ENCODE results near the gene OTUD7B. TPM values are rescaled to one million over a fixed set of nuclear protein-coding genes. Genes with fewer than 3 reads are reported as not detected.
A peak's percentile ranks its signal among the peaks of the same experiment; 100 is the strongest.

Gene OTUD7B
- total and polyA plus RNA-seq, 2 of the 8 experiments (the other 6 are each of a cell fraction or from before 2014, with no cell fraction given), result 4.2 to 21.5 TPM

DNA sequence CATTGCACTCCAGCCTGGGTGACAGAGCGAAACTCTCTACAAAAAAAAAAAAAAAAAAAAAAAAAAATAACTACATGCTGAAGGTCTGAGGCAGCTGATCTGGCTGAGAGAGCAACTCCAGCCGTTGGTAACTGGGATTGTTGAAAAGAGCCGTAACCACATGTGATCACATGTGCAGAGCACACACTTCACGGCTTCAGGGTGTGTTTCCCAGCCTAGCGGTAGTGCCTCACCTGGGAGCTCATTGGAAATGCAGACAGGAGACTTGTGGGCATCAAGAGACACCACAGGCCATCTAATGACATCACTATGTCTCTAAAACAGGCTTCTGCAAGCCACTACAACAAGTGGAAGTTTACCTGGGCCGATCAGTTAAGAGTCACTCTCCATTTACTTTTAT, 11.8 kb upstream of the OTUD7B start:
- DNase-seq (ENCODE audit: low read depth in 1 of 2, low spot score in 2 of 2), result no peak
- TF ChIP-seq, protein P1, sequence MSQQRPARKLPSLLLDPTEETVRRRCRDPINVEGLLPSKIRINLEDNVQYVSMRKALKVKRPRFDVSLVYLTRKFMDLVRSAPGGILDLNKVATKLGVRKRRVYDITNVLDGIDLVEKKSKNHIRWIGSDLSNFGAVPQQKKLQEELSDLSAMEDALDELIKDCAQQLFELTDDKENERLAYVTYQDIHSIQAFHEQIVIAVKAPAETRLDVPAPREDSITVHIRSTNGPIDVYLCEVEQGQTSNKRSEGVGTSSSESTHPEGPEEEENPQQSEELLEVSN (IDR thresholded peaks at IDR 0.05), result no peak
- no peak for TF ChIP-seq POLR2A (IDR thresholded peaks at IDR 0.05; ENCODE audit: control extremely low read depth in 1 of 2, low read depth in 2 of 2, low read length in 2 of 2)
- TF ChIP-seq RAD21 (IDR thresholded peaks at IDR 0.05 in 1 of 2, conservative IDR thresholded peaks at IDR 0.05 in 1 of 2; ENCODE audit: low read depth in 2 of 2, low read length in 2 of 2), result 0 out of 4 replicates have a peak, but pooled peaks of 1 of the 2 experiments have one; percentile 4
- TF ChIP-seq, protein P2, sequence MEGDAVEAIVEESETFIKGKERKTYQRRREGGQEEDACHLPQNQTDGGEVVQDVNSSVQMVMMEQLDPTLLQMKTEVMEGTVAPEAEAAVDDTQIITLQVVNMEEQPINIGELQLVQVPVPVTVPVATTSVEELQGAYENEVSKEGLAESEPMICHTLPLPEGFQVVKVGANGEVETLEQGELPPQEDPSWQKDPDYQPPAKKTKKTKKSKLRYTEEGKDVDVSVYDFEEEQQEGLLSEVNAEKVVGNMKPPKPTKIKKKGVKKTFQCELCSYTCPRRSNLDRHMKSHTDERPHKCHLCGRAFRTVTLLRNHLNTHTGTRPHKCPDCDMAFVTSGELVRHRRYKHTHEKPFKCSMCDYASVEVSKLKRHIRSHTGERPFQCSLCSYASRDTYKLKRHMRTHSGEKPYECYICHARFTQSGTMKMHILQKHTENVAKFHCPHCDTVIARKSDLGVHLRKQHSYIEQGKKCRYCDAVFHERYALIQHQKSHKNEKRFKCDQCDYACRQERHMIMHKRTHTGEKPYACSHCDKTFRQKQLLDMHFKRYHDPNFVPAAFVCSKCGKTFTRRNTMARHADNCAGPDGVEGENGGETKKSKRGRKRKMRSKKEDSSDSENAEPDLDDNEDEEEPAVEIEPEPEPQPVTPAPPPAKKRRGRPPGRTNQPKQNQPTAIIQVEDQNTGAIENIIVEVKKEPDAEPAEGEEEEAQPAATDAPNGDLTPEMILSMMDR (IDR thresholded peaks at IDR 0.05; ENCODE audit: control extremely low read depth in 1 of 3, insufficient read depth in 1 of 3, low read depth in 1 of 3, low read length in 3 of 3), result peak in 1 of 3 experiments; percentile 23; a peak in 1 of 4 replicates

More for the DNA sequence above, 11.8 kb upstream of the OTUD7B start:
- no peaks in the 10 kb centered on the region for H3K9me3 ChIP-seq (ENCODE audit: insufficient read depth in 2 of 2, low read depth in 1 of 2, low read length in 1 of 2)
- no peak overlapping the region for H2BK15ac ChIP-seq (ENCODE audit: low read length)
- H3K4me2 ChIP-seq (ENCODE audit: insufficient read depth in 1 of 2, low read depth in 2 of 2, low read length in 2 of 2), result no peak overlapping the region
- no peak overlapping the region for H2BK120ac ChIP-seq (replicated peaks; ENCODE audit: low read depth, low read length)
- no peak overlapping the region for H2AK5ac ChIP-seq (ENCODE audit: low read depth, low read length)
- CTCF ChIA-PET (ENCODE audit: partially characterized antibody), result interaction anchor here (0.7 to 1.2 kb wide), 3 partner anchors 21 to 146 kb away, joined by 3 to 4 read pairs (median 3); no protein-coding TSS in a partner anchor
- no peak overlapping the region for H3K56ac ChIP-seq (replicated peaks; ENCODE audit: insufficient read length, low read depth, low read length)
- no peak overlapping the region for H4K91ac ChIP-seq (replicated peaks; ENCODE audit: insufficient read length, low read length)
- H3K27ac ChIP-seq (ENCODE audit: low read depth, low read length), result no peak overlapping the region
- no peak overlapping the region for H2BK12ac ChIP-seq (ENCODE audit: low read depth, low read length)
- 89% methylated on average over 5 of the region's 6 CpGs; no CpG with 5 or more reads in 1 of the 2 experiments for WGBS, 2 experiments (ENCODE audit: extremely low coverage in 1 of 2, insufficient coverage in 1 of 2, insufficient read length in 1 of 2, insufficient replicate concordance in 2 of 2, low coverage in 1 of 2, low lambda C conversion rate in 2 of 2, missing lambda C conversion rate in 1 of 2)
- H2BK5ac ChIP-seq (ENCODE audit: low read depth, low read length), result no peak overlapping the region
- no peak overlapping the region for H2BK20ac ChIP-seq (ENCODE audit: low read length)
- FAIRE-seq, result no peak
- no peak overlapping the region for H4K8ac ChIP-seq (ENCODE audit: extremely low read depth, insufficient read depth, low read length)
- POLR2A ChIA-PET (ENCODE audit: partially characterized antibody), result interaction anchor here (4.5 kb wide), 1 partner anchor 11 kb away, joined by 21 read pairs; the partner anchor contains the start of gene OTUD7B
- H3K36me3 ChIP-seq (ENCODE audit: control insufficient read depth in 2 of 4, insufficient read depth in 4 of 4, low read length in 3 of 4), result no peaks in the 10 kb centered on the region
- no peak overlapping the region for H4K5ac ChIP-seq (ENCODE audit: insufficient read length, low read depth, low read length)
- no peaks in the 10 kb centered on the region for H3K79me2 ChIP-seq (ENCODE audit: control insufficient read depth in 1 of 2, insufficient read depth in 2 of 2, low read length in 2 of 2)
- no peak overlapping the region for H3K14ac ChIP-seq (ENCODE audit: insufficient read length)
- H3K23me2 ChIP-seq (ENCODE audit: low read depth, low read length), result no peaks in the 10 kb centered on the region
- no peak overlapping the region for H2AFZ ChIP-seq (ENCODE audit: low read length)
- no peaks in the 10 kb centered on the region; a peak in 1 of 7 replicates for H3K4me1 ChIP-seq (replicated peaks in 1 of 4; ENCODE audit: control insufficient read depth in 3 of 4, insufficient read depth in 4 of 4, low read length in 3 of 4)
- no peaks in the 10 kb centered on the region for H4K20me1 ChIP-seq (replicated peaks in 1 of 2; ENCODE audit: control insufficient read depth in 1 of 2, insufficient read depth in 2 of 2, low read length in 2 of 2)
- no peaks in the 10 kb centered on the region for H3K27me3 ChIP-seq (replicated peaks in 1 of 4; ENCODE audit: control insufficient read depth in 3 of 4, extremely low read depth in 1 of 4, insufficient read depth in 3 of 4, low read length in 3 of 4)
- H3K9ac ChIP-seq (replicated peaks in 1 of 4; ENCODE audit: extremely low read depth in 1 of 4, low read depth in 3 of 4, low read length in 3 of 4), result no peak overlapping the region
- no peak overlapping the region for H3K4ac ChIP-seq (replicated peaks; ENCODE audit: insufficient read length, low read depth, low read length)
- no peak overlapping the region for H3K4me3 ChIP-seq (ENCODE audit: extremely low read depth in 1 of 4, insufficient read depth in 2 of 4, low read depth in 3 of 4, low read length in 4 of 4)
- no peaks in the 10 kb centered on the region for H3K79me1 ChIP-seq (ENCODE audit: low read depth, low read length)
- no peak overlapping the region for H3K23ac ChIP-seq (ENCODE audit: insufficient read length)
- no peak overlapping the region for H3K18ac ChIP-seq (ENCODE audit: extremely low read depth, low read length)

All from H1 (cell line).